H1 (cell line): Measurements from ENCODE around the gene SCP2. TPM values are rescaled to one million over a fixed set of nuclear protein-coding genes. Genes with fewer than 3 reads are reported as not detected.

Experiments
- CTCF ChIA-PET: fragments of 300-600 bp; sonication (Branson Sonifier 250); formaldehyde crosslinking; loops from one replicate; lab custom pipeline; 2021; ENCODE audit not compliant: partially characterized antibody; lab: Charles Lee
- POLR2A ChIA-PET: fragments of 300-600 bp; sonication (Branson Sonifier 250); formaldehyde crosslinking; loops from one replicate; lab custom pipeline; 2021; ENCODE audit warnings: inconsistent platforms; ENCODE audit not compliant: partially characterized antibody; lab: Charles Lee
- DNase-seq, 2 experiments: peaks; one replicate each; pipeline versions ENCODE4 v3.0.0 to v3.0.0-alpha.2; 2010 to 2022; ENCODE audit warnings: low spot score in 2 of 2, low read depth in 1 of 2, mixed read lengths in 1 of 2
- FAIRE-seq: peaks from 2 replicates; lab custom pipeline; 2011; peaks lifted over from hg19 to GRCh38; lab: Jason Lieb, UNC
- H2AFZ ChIP-seq: 2 replicates; pipeline ENCODE4 v1.8.1; 2012; ENCODE audit warnings: low read length, inconsistent platforms
- H2AK5ac ChIP-seq: 2 replicates; pipeline ENCODE4 v1.6.1; 2013; ENCODE audit warnings: low read depth, low read length
- H2BK120ac ChIP-seq: replicated peaks from 2 replicates; pipeline ENCODE3; 2013; ENCODE audit warnings: low read depth, low read length, inconsistent platforms
- H2BK12ac ChIP-seq: 2 replicates; pipeline ENCODE4 v1.6.1; 2013; ENCODE audit warnings: low read depth, low read length
- H2BK15ac ChIP-seq: 2 replicates; pipeline ENCODE4 v1.6.1; 2013; ENCODE audit warnings: low read length
- H2BK20ac ChIP-seq: 2 replicates; pipeline ENCODE4 v1.6.1; 2013; ENCODE audit warnings: low read length
- H2BK5ac ChIP-seq: 2 replicates; pipeline ENCODE4 v1.6.1; 2013; ENCODE audit warnings: low read depth, low read length
- H3K14ac ChIP-seq: 2 replicates; pipeline ENCODE4 v1.6.1; 2013; ENCODE audit warnings: inconsistent platforms; ENCODE audit not compliant: insufficient read length
- H3K18ac ChIP-seq: 2 replicates; pipeline ENCODE4 v1.6.1; 2013; ENCODE audit warnings: low read length; ENCODE audit errors: extremely low read depth
- H3K23ac ChIP-seq: 2 replicates; pipeline ENCODE4 v1.6.1; 2013; ENCODE audit warnings: inconsistent platforms; ENCODE audit not compliant: insufficient read length
- H3K23me2 ChIP-seq: 2 replicates; pipeline ENCODE4 v1.6.1; 2013; ENCODE audit warnings: low read depth, low read length
- H3K27ac ChIP-seq: 2 replicates; pipeline ENCODE4 v1.6.1; 2011; ENCODE audit warnings: low read depth, low read length, inconsistent platforms
- H3K27me3 ChIP-seq, 4 experiments: replicated peaks in 1 of 4; 1 replicate in 1 of 4; 2 replicates in 3 of 4; pipeline versions ENCODE4 v1.6.1 to v1.8.1; 2011 to 2013; ENCODE audit warnings: low read length in 3 of 4, mild to moderate bottlenecking in 3 of 4, inconsistent platforms in 2 of 4, mixed read lengths in 2 of 4, moderate library complexity in 1 of 4; ENCODE audit not compliant: control insufficient read depth in 3 of 4, insufficient read depth in 3 of 4; ENCODE audit errors: extremely low read depth in 1 of 4
- H3K36me3 ChIP-seq, 4 experiments: 2 replicates each; pipeline versions ENCODE4 v1.6.1 to v1.8.1; 2011 to 2013; ENCODE audit warnings: mild to moderate bottlenecking in 4 of 4, low read length in 3 of 4, moderate library complexity in 2 of 4, control low read depth in 1 of 4, inconsistent platforms in 1 of 4; ENCODE audit not compliant: insufficient read depth in 4 of 4, control insufficient read depth in 2 of 4
- H3K4ac ChIP-seq: replicated peaks from 2 replicates; pipeline ENCODE3; 2013; ENCODE audit warnings: low read length, low read depth, mixed read lengths, inconsistent platforms; ENCODE audit not compliant: insufficient read length
- H3K4me1 ChIP-seq, 4 experiments: replicated peaks in 1 of 4; 1 replicate in 1 of 4; 2 replicates in 3 of 4; pipeline versions ENCODE4 v1.6.1 to v1.8.1; 2011 to 2013; ENCODE audit warnings: low read length in 3 of 4, inconsistent platforms in 2 of 4, mixed read lengths in 1 of 4; ENCODE audit not compliant: insufficient read depth in 4 of 4, control insufficient read depth in 3 of 4
- H3K4me2 ChIP-seq, 2 experiments: 2 replicates each; pipeline versions ENCODE4 v1.6.1 to v1.8.1; 2011 to 2013; ENCODE audit warnings: low read depth in 2 of 2, low read length in 2 of 2, control low read depth in 1 of 2, inconsistent platforms in 1 of 2, mild to moderate bottlenecking in 1 of 2; ENCODE audit not compliant: insufficient read depth in 1 of 2
- H3K4me3 ChIP-seq, 4 experiments: fragments of 200-600, 300-600 bp in 1 of 4; sonication (generic), shearing (Covaris generic), sonication (Bioruptor Twin) in 1 of 4; 2 replicates each; pipeline versions ENCODE4 v1.5.1 to v1.8.1; 2011 to 2016; ENCODE audit warnings: low read length in 4 of 4, low read depth in 3 of 4, control low read depth in 2 of 4, inconsistent platforms in 2 of 4, mild to moderate bottlenecking in 2 of 4, mixed read lengths in 1 of 4, moderate library complexity in 1 of 4; ENCODE audit not compliant: insufficient read depth in 2 of 4; ENCODE audit errors: extremely low read depth in 1 of 4
- H3K56ac ChIP-seq: replicated peaks from 2 replicates; pipeline ENCODE3; 2013; ENCODE audit warnings: low read depth, mild to moderate bottlenecking, mixed read lengths, low read length, inconsistent platforms; ENCODE audit not compliant: insufficient read length
- H3K79me1 ChIP-seq: 2 replicates; pipeline ENCODE4 v1.6.1; 2013; ENCODE audit warnings: low read depth, low read length, control low read depth
- H3K79me2 ChIP-seq, 2 experiments: 2 replicates each; pipeline versions ENCODE4 v1.6.1 to v1.8.1; 2012 to 2013; ENCODE audit warnings: low read length in 2 of 2, mild to moderate bottlenecking in 2 of 2, inconsistent platforms in 1 of 2; ENCODE audit not compliant: insufficient read depth in 2 of 2, control insufficient read depth in 1 of 2
- H3K9ac ChIP-seq, 4 experiments: replicated peaks in 1 of 4; 1 replicate in 1 of 4; 2 replicates in 3 of 4; pipeline versions ENCODE4 v1.6.1 to v1.8.1; 2011 to 2013; ENCODE audit warnings: low read depth in 3 of 4, low read length in 3 of 4, control low read depth in 2 of 4, mild to moderate bottlenecking in 2 of 4, moderate library complexity in 2 of 4, inconsistent platforms in 1 of 4; ENCODE audit errors: extremely low read depth in 1 of 4
- H3K9me3 ChIP-seq, 2 experiments: 2 replicates each; pipeline versions ENCODE4 v1.6.1 to v1.8.1; 2012 to 2013; ENCODE audit warnings: mild to moderate bottlenecking in 2 of 2, moderate library complexity in 2 of 2, control low read depth in 1 of 2, inconsistent platforms in 1 of 2, low read depth in 1 of 2, low read length in 1 of 2, mixed read lengths in 1 of 2; ENCODE audit not compliant: insufficient read depth in 2 of 2
- H4K20me1 ChIP-seq, 2 experiments: replicated peaks in 1 of 2; 2 replicates each; pipeline versions ENCODE3 to v1.8.1; 2011 to 2013; ENCODE audit warnings: inconsistent platforms in 2 of 2, low read length in 2 of 2, mild to moderate bottlenecking in 1 of 2; ENCODE audit not compliant: insufficient read depth in 2 of 2, control insufficient read depth in 1 of 2
- H4K5ac ChIP-seq: 2 replicates; pipeline ENCODE4 v1.6.1; 2013; ENCODE audit warnings: low read length, low read depth, mixed read lengths, inconsistent platforms; ENCODE audit not compliant: insufficient read length
- H4K8ac ChIP-seq: 2 replicates; pipeline ENCODE4 v1.8.0; 2013; ENCODE audit warnings: mild to moderate bottlenecking, moderate library complexity, low read length, inconsistent platforms; ENCODE audit not compliant: insufficient read depth; ENCODE audit errors: extremely low read depth
- H4K91ac ChIP-seq: replicated peaks from 2 replicates; pipeline ENCODE3; 2013; ENCODE audit warnings: low read length, mixed read lengths, inconsistent platforms; ENCODE audit not compliant: insufficient read length
- ASH2L ChIP-seq: fragments of 200-600, 300-600 bp; sonication (generic); IDR thresholded peaks from one replicate; pipeline ENCODE4 v1.7.1; 2017; ENCODE audit warnings: low read length
- EZH2 ChIP-seq: fragments of 200-600 bp; sonication (generic); IDR thresholded peaks from 2 replicates; pipeline ENCODE4 v1.7.1; 2012; ENCODE audit warnings: low read depth, mild to moderate bottlenecking, moderate library complexity, low read length, inconsistent platforms; ENCODE audit not compliant: severe bottlenecking
- RFX5 ChIP-seq: IDR thresholded peaks from 2 replicates; pipeline ENCODE4 v1.6.1; 2011; ENCODE audit warnings: low read depth, low read length, improper control_type of control experiment, borderline replicate concordance
- SUZ12 ChIP-seq: fragments of 200-600 bp; sonication (generic); IDR thresholded peaks from 2 replicates; pipeline ENCODE4 v1.6.1; 2012; ENCODE audit warnings: mild to moderate bottlenecking, inconsistent platforms, low read length, moderate library complexity, mixed read lengths
- WGBS, 2 experiments: shearing (Covaris generic) in 1 of 2; methylation state at CpG; one replicate each; pipeline versions ENCODE4 v1.1.6 to v1.1.7; 2013 to 2015; ENCODE audit warnings: low lambda C conversion rate in 2 of 2, mixed read lengths in 2 of 2, inconsistent platforms in 1 of 2, low coverage in 1 of 2, missing lambda C conversion rate in 1 of 2; ENCODE audit not compliant: insufficient replicate concordance in 2 of 2, insufficient coverage in 1 of 2, insufficient read length in 1 of 2; ENCODE audit errors: extremely low coverage in 1 of 2, missing lambda C conversion rate in 1 of 2; 5-methylcytosine and 5-hydroxymethylcytosine counted together
- polyA plus RNA-seq, 7 experiments: library from polyadenylated mRNA; depleted of rRNA in 3 of 7; stranded (reverse) in 5 of 7; unstranded in 2 of 7; fragments of >200 nt in 5 of 7; fragments of 200-250 nt in 2 of 7; gene quantifications; 1 replicate in 5 of 7; 2 replicates in 1 of 7; 4 replicates in 1 of 7; pipeline versions ENCODE4 v1.2.1 to v1.2.3, GENCODE V29; 2011 to 2013; ENCODE audit warnings: missing spikeins in 2 of 7, mixed read lengths in 2 of 7
- total RNA-seq: library from RNA; stranded (reverse); fragmentation: NEBNext Ultra II Directional; extraction: Animal tissue kit (Norgen Biotek cat#: 25700); gene quantifications from 2 replicates; pipeline ENCODE4 v1.2.1, GENCODE V29; 2021

SCP2 gene
- total and polyA plus RNA-seq, 2 of the 8 experiments (the other 6 are each of a cell fraction or from before 2014, with no cell fraction given) = 20.9 to 54.3 TPM

DNA sequence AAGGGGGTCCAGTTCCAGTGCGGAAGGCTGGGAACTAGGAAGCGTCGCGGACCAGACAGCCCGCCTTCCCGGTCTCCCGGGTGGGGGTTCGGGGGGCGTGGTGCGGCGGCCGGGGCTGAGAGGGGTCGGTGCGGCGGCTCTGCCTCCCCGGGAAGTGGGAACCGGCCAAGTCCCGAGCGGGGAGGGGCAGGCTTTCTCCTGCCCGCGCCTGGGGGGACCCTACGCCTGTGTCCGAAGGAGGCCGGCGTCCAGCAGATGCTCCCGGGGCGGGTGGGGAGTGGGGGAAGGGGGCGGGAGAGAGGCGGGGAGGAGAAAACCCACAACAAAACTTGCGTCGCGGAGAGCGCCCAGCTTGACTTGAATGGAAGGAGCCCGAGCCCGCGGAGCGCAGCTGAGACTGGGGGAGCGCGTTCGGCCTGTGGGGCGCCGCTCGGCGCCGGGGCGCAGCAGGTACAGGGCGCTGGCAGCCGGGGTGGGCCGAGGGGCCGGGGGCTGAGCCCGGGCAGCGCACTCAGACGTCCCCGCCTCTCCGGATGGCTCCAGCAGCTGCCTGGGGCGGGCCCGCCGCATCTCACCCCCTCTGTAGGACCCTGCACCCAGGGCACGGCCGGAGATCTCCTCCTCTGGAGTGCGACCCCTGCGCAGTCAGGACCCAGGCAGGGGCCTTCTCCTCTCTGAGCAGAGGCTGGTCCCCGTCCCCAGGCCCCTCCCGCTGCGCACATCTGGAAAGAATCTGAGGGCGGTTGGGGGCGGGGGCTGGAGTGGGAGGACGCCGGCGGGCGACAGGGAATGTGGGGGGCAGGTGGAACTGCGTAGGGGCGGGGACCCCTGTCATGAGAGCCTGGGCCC is 135.0 kb downstream of the SCP2 start, which contains the start of gene PODN:
PODN (plus strand) TSS at position 355 of the 849 bp plus-strand sequence. CDS start 7,643 bp downstream, outside the sequence.
- ChIA-PET POLR2A (no interaction called here), CTCF (interaction anchor here (0.5 to 2.4 kb wide), 8 partner anchors 9 to 985 kb away, joined by 3 to 5 read pairs (median 3); no protein-coding TSS in a partner anchor)
- Histone ChIP-seq H3K23me2 (peaks cover 11% of the 10 kb centered on the region; the same call in 1 of the 2 replicates), H3K27me3 (peaks cover 30 to 56% (median 50%) of the 10 kb centered on the region in 4 experiments), H3K79me1 (no peaks in the 10 kb centered on the region), H3K56ac (no peak within 1 kb of the TSS), H3K36me3 (no peaks in the 10 kb centered on the region), H4K8ac (peak within 1 kb of the TSS; percentile 12), H3K14ac (no peak within 1 kb of the TSS), H2AK5ac (no peak within 1 kb of the TSS), H3K4me3 (peak within 1 kb of the TSS; percentile 29 to 69 (median 56)), H3K4me1 (peaks cover 0 to 9% (median 3%) of the 10 kb centered on the region in 4 experiments; a peak in 5 of 7 replicates), H3K18ac (peak within 1 kb of the TSS; percentile 24; the same call in 1 of the 2 replicates), H2BK5ac (no peak within 1 kb of the TSS), H2BK15ac (no peak within 1 kb of the TSS; the same call in 1 of the 2 replicates), H4K91ac (peak within 1 kb of the TSS; percentile 26), H4K20me1 (no peaks in the 10 kb centered on the region), H3K9ac (no peak within 1 kb of the TSS; a peak in 2 of 7 replicates), H2BK12ac (no peak within 1 kb of the TSS; the same call in 1 of the 2 replicates), H2BK20ac (no peak within 1 kb of the TSS), H4K5ac (no peak within 1 kb of the TSS), H2AFZ (peak within 1 kb of the TSS; percentile 54; the same call in 1 of the 2 replicates), H3K27ac (no peak within 1 kb of the TSS), H3K4ac (no peak within 1 kb of the TSS), H3K9me3 (no peaks in the 10 kb centered on the region), H2BK120ac (no peak within 1 kb of the TSS), H3K79me2 (no peaks in the 10 kb centered on the region), H3K4me2 (peak within 1 kb of the TSS; percentile 78 to 95), H3K23ac (no peak within 1 kb of the TSS)
- DNase-seq (peak in 1 of 2 experiments; percentile 66), FAIRE-seq (no peak)
- WGBS, 2 experiments = 3% methylated on average over 23 of the region's 73 CpGs; no CpG with 5 or more reads in 1 of the 2 experiments
- TF ChIP-seq EZH2 (peak; percentile 38), RFX5 (no peak), SUZ12 (no peak), ASH2L (peak; percentile 4)
